ENCODE measurements around the gene CERKL. TPM values are rescaled to one million over a fixed set of nuclear protein-coding genes. Genes with fewer than 3 reads are reported as not detected.
A peak's percentile ranks its signal among the peaks of the same experiment; 100 is the strongest.

The CERKL gene
- polyA plus RNA-seq, 1 donor from 2014 or later, result 13.0 TPM

- H3K9me3 Mint-ChIP-seq, result peaks cover 0 to 12% (median 3%) of the 10 kb centered on the region in 3 donors
- peak overlapping the region; percentile 68 to 89 (median 87) for H3K27ac Mint-ChIP-seq
- peak overlapping the region; percentile 36 to 88 (median 60) for H3K4me3 Mint-ChIP-seq
- H3K27me3 Mint-ChIP-seq, result peaks cover 79% of the 10 kb centered on the region
- H3K36me3 Mint-ChIP-seq, result peaks cover 2% of the 10 kb centered on the region
- H3K4me1 Mint-ChIP-seq, result peaks cover 26 to 52% (median 39%) of the 10 kb centered on the region in 3 donors
Observed at GRCh38 chr2:181682026-181682789, 25.3 kb upstream of the CERKL start.

- Mint-ChIP-seq H3K36me3 (peaks cover 2% of the 10 kb centered on the region), H3K27me3 (peaks cover 69% of the 10 kb centered on the region), H3K27ac (peak overlapping the region; percentile 68 to 81 (median 73)), H3K4me3 (peak overlapping the region; percentile 55 to 88 (median 57)), H3K4me1 (peaks cover 24 to 44% (median 34%) of the 10 kb centered on the region in 3 donors), H3K9me3 (peaks cover 0 to 12% (median 3%) of the 10 kb centered on the region in 3 donors)
Observed at GRCh38 chr2:181680937-181681811, 24.3 kb upstream of the CERKL start.

GRCh38 chr2:181680055-181680936 lies 23.4 kb upstream of the CERKL start, which contains the start of gene NEUROD1:
NEUROD1 (minus strand) TSS chr2:181680517; CDS start chr2:181678860, 1,657 bp downstream.
- peaks cover 21 to 42% (median 31%) of the 10 kb centered on the region in 3 donors for H3K4me1 Mint-ChIP-seq
- H3K4me3 Mint-ChIP-seq, result peak within 1 kb of the TSS; percentile 55 to 88 (median 57)
- H3K27me3 Mint-ChIP-seq, result peaks cover 64% of the 10 kb centered on the region
- H3K9me3 Mint-ChIP-seq, result peaks cover 0 to 12% (median 3%) of the 10 kb centered on the region in 3 donors
- H3K36me3 Mint-ChIP-seq, result peaks cover 2% of the 10 kb centered on the region
- peak within 1 kb of the TSS; percentile 68 to 81 (median 73) for H3K27ac Mint-ChIP-seq

GRCh38 chr2:181679544-181679979 lies 22.7 kb upstream of the CERKL start:
- peaks cover 2% of the 10 kb centered on the region for H3K36me3 Mint-ChIP-seq
- H3K9me3 Mint-ChIP-seq, result peaks cover 0 to 12% (median 0%) of the 10 kb centered on the region in 3 donors
- peaks cover 18 to 40% (median 29%) of the 10 kb centered on the region in 3 donors for H3K4me1 Mint-ChIP-seq
- peaks cover 57% of the 10 kb centered on the region for H3K27me3 Mint-ChIP-seq
- H3K4me3 Mint-ChIP-seq, result peak overlapping the region in 2 of 4 donors; percentile 37 to 79
- H3K27ac Mint-ChIP-seq, result peak overlapping the region in 1 of 3 donors; percentile 57

- Mint-ChIP-seq H3K4me3 (peak overlapping the region in 2 of 4 donors; percentile 37 to 79), H3K36me3 (peaks cover 2% of the 10 kb centered on the region), H3K9me3 (peaks cover 0 to 12% (median 0%) of the 10 kb centered on the region in 3 donors), H3K4me1 (peaks cover 18 to 45% (median 29%) of the 10 kb centered on the region in 3 donors), H3K27ac (peak overlapping the region; percentile 57 to 95 (median 84)), H3K27me3 (peaks cover 54% of the 10 kb centered on the region)
Observed at GRCh38 chr2:181678861-181679543, 22.1 kb upstream of the CERKL start.

- peak overlapping the region; percentile 78 to 95 (median 86) for H3K27ac Mint-ChIP-seq
- H3K27me3 Mint-ChIP-seq, result peaks cover 50% of the 10 kb centered on the region
- peaks cover 2% of the 10 kb centered on the region for H3K36me3 Mint-ChIP-seq
- H3K4me3 Mint-ChIP-seq, result peak overlapping the region; percentile 37 to 70 (median 38)
- H3K4me1 Mint-ChIP-seq, result peaks cover 20 to 46% (median 31%) of the 10 kb centered on the region in 3 donors
- H3K9me3 Mint-ChIP-seq, result peaks cover 0 to 12% (median 0%) of the 10 kb centered on the region in 3 donors
Observed at GRCh38 chr2:181677912-181678586, 21.1 kb upstream of the CERKL start.

- Mint-ChIP-seq H3K4me1 (peaks cover 16 to 37% (median 25%) of the 10 kb centered on the region in 3 donors), H3K27ac (no peak overlapping the region), H3K36me3 (no peaks in the 10 kb centered on the region), H3K27me3 (peaks cover 22% of the 10 kb centered on the region), H3K9me3 (peaks cover 0 to 9% (median 0%) of the 10 kb centered on the region in 3 donors), H3K4me3 (no peak overlapping the region)
Observed at GRCh38 chr2:181675254-181675653, 18.3 kb upstream of the CERKL start.

- Mint-ChIP-seq H3K36me3 (no peaks in the 10 kb centered on the region), H3K4me1 (peaks cover 16 to 29% (median 23%) of the 10 kb centered on the region in 3 donors), H3K9me3 (peaks cover 0 to 9% (median 0%) of the 10 kb centered on the region in 3 donors), H3K4me3 (no peak overlapping the region), H3K27me3 (peaks cover 16% of the 10 kb centered on the region), H3K27ac (no peak overlapping the region)
Observed at GRCh38 chr2:181674461-181674860, 17.6 kb upstream of the CERKL start.

GRCh38 chr2:181673173-181673572 lies 16.3 kb upstream of the CERKL start:
- peaks cover 0 to 3% (median 0%) of the 10 kb centered on the region in 3 donors for H3K9me3 Mint-ChIP-seq
- peak overlapping the region in 2 of 4 donors; percentile 1 to 38 for H3K4me3 Mint-ChIP-seq
- no peak overlapping the region for H3K27ac Mint-ChIP-seq
- peaks cover 13 to 23% (median 22%) of the 10 kb centered on the region in 3 donors for H3K4me1 Mint-ChIP-seq
- H3K27me3 Mint-ChIP-seq, result peaks cover 7% of the 10 kb centered on the region
- no peaks in the 10 kb centered on the region for H3K36me3 Mint-ChIP-seq

- Mint-ChIP-seq H3K9me3 (no peaks in the 10 kb centered on the region), H3K4me3 (peak overlapping the region in 2 of 4 donors; percentile 1 to 38), H3K27me3 (peaks cover 1% of the 10 kb centered on the region), H3K4me1 (peaks cover 13 to 20% (median 18%) of the 10 kb centered on the region in 3 donors), H3K27ac (no peak overlapping the region), H3K36me3 (no peaks in the 10 kb centered on the region)
Observed at GRCh38 chr2:181672255-181673008, 15.5 kb upstream of the CERKL start.

- H3K27me3 Mint-ChIP-seq, result peaks cover 1% of the 10 kb centered on the region
- no peaks in the 10 kb centered on the region for H3K36me3 Mint-ChIP-seq
- H3K4me3 Mint-ChIP-seq, result no peak overlapping the region
- peaks cover 0 to 5% (median 3%) of the 10 kb centered on the region in 3 donors for H3K9me3 Mint-ChIP-seq
- H3K4me1 Mint-ChIP-seq, result peaks cover 13 to 20% (median 18%) of the 10 kb centered on the region in 3 donors
- no peak overlapping the region for H3K27ac Mint-ChIP-seq
Observed at GRCh38 chr2:181670632-181671031, 13.7 kb upstream of the CERKL start.

GRCh38 chr2:181667234-181667633 lies 10.3 kb upstream of the CERKL start:
- Mint-ChIP-seq H3K27me3 (peaks cover 1% of the 10 kb centered on the region), H3K27ac (no peak overlapping the region), H3K4me3 (no peak overlapping the region), H3K36me3 (no peaks in the 10 kb centered on the region), H3K9me3 (peaks cover 0 to 6% (median 3%) of the 10 kb centered on the region in 3 donors), H3K4me1 (peaks cover 1 to 3% (median 1%) of the 10 kb centered on the region in 3 donors)
